PFSK-1 (cell line): ENCODE results near the gene RPH3AL.

ENCODE experiments used
- POLR2AphosphoS5 ChIP-seq: IDR thresholded peaks from 2 replicates; pipeline ENCODE4 v1.6.1; 2012; ENCODE audit warnings: low read depth, mild to moderate bottlenecking, control low read depth, low read length, moderate library complexity
- SIN3A ChIP-seq: IDR thresholded peaks from 2 replicates; pipeline ENCODE4 v1.6.1; 2012; ENCODE audit warnings: mild to moderate bottlenecking, low read length, moderate library complexity, borderline replicate concordance; ENCODE audit not compliant: insufficient read depth

- TF ChIP-seq SIN3A (no peak), POLR2AphosphoS5 (no peak)
Measured at GRCh38 chr17:227078-227945, 125.3 kb downstream of the RPH3AL start.
